Measurements from ENCODE around the gene FGF1. TPM values are rescaled to one million over a fixed set of nuclear protein-coding genes. Genes with fewer than 3 reads are reported as not detected.

FGF1 gene
- polyA plus RNA-seq, 3 donors from 2014 or later, result not detected

DNA sequence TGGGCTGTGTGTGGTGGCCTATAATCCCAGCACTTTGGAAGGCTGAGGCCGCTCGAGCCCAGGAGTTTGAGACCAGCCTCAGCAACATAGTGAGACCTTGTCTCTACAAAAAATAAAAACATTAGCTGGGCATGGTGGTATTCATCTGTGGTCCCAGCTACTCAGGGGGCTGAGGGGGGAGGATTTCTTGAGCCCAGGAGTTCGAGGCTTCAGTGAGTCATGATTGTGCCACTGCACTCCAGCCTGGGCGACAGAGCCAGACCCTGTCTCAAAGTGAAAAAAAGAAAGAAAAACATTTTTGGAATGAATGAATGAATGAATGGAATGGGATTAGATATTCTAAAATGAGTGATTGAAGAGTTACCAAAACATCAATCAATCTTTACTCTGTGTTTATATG, 85.8 kb downstream of the FGF1 start:
- Mint-ChIP-seq H3K36me3 (no peaks in the 10 kb centered on the region), H3K27ac (no peak overlapping the region), H3K27me3 (ENCODE audit: low read depth in 3 of 3) (peaks cover 2 to 18% (median 3%) of the 10 kb centered on the region in 3 donors), H3K4me1 (no peaks in the 10 kb centered on the region), H3K9me3 (no peaks in the 10 kb centered on the region), H3K4me3 (no peak overlapping the region)
- DNase-seq, result no peak

- no peak for DNase-seq
- Mint-ChIP-seq H3K27ac (no peak overlapping the region), H3K9me3 (no peaks in the 10 kb centered on the region), H3K4me3 (no peak overlapping the region), H3K4me1 (no peaks in the 10 kb centered on the region), H3K36me3 (no peaks in the 10 kb centered on the region), H3K27me3 (ENCODE audit: low read depth in 3 of 3) (peaks cover 2 to 10% (median 3%) of the 10 kb centered on the region in 3 donors)
These were observed 87.6 kb downstream of the FGF1 start for GRCh38 chr5:142598338-142598700.

- no peak for DNase-seq
- Mint-ChIP-seq H3K27ac (no peak overlapping the region), H3K36me3 (no peaks in the 10 kb centered on the region), H3K4me3 (no peak overlapping the region), H3K9me3 (no peaks in the 10 kb centered on the region), H3K4me1 (no peaks in the 10 kb centered on the region), H3K27me3 (ENCODE audit: low read depth in 3 of 3) (peaks cover 1 to 9% (median 2%) of the 10 kb centered on the region in 3 donors)
These were observed 88.1 kb downstream of the FGF1 start for GRCh38 chr5:142597546-142598337.

DNA sequence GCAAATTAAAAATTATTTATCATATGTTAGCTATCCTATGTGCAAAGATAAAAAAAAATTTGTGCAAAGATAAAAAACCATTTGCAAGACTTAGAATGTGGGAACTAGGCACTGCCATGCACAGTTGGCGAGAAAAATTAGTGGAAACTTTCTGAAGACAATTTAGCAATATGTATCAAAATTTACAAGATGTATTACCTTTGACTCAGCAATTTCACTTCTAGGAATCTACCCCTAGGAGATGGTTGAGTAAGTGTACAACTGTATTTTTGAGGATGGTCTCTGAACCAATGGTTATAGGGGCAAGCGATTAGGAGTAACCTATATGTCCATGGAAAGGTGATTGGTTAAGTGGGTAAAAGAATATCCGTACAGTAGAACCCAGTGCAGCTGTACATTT, 88.9 kb downstream of the FGF1 start:
- H3K27me3 Mint-ChIP-seq (ENCODE audit: low read depth in 3 of 3), result peaks cover 1 to 12% (median 2%) of the 10 kb centered on the region in 3 donors
- no peaks in the 10 kb centered on the region for H3K4me1 Mint-ChIP-seq
- no peaks in the 10 kb centered on the region for H3K36me3 Mint-ChIP-seq
- H3K27ac Mint-ChIP-seq, result no peak overlapping the region
- no peak overlapping the region for H3K4me3 Mint-ChIP-seq
- H3K9me3 Mint-ChIP-seq, result no peaks in the 10 kb centered on the region
- DNase-seq, result no peak

DNA sequence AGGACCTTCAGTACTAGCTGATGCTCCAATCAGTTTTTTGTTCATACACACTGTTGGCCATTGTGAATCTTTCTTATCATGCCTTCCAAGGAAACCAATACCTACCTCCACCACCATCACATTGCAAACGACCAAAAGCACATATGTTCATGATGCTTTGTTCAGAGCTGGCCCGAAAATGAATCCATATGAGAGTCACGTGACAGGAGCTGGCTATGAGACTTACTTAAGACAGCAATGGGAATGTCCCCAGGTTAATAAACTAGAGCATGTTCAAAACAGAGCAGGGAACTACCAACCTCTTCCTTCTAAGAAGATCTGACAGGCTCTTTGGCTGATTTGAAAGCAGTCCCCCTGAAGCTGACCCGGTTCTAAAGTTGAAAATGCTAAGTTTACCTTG, 93.5 kb downstream of the FGF1 start:
- no peaks in the 10 kb centered on the region for H3K36me3 Mint-ChIP-seq
- peaks cover 0 to 3% (median 2%) of the 10 kb centered on the region in 3 donors for H3K27me3 Mint-ChIP-seq (ENCODE audit: low read depth in 3 of 3)
- H3K4me1 Mint-ChIP-seq, result no peaks in the 10 kb centered on the region
- H3K27ac Mint-ChIP-seq, result no peak overlapping the region
- no peak overlapping the region for H3K4me3 Mint-ChIP-seq
- no peaks in the 10 kb centered on the region for H3K9me3 Mint-ChIP-seq
- no peak for DNase-seq

DNA sequence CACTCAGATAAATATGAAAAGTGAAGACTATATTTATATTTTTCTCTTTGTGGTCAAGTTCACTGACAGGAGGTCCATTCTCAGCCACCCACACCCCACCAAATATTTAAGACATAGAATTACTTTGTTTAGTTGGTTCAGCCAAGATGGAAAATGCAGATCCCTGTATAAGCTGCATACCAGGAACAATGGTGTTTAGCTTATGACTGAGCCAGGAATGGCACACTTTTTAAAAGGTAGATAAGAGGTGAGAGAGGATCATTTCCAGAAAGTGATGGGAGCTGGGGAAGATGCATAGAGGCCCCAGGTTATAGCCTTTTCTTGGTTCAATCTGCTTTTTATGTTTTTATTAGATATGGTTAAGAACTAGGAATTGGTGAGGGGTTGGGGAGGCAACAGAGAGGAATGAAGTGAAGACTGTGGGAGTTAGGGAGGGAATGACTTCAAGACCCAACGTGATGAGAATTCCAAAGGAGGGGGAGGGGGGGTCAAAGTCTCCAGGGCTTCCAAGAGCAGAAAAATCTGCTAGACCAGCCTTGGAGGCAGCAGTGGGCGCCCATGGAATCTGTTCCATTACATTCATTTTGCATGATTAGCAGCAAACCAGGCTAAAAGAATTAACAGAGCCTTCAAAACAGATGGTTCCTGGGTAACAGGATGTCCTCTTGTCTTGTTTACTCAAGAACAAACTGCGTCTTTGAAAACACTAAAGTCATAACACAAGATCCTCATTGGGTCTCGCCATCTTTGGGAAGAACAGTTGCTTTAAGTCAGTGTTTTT, 95.2 kb downstream of the FGF1 start:
- Mint-ChIP-seq H3K4me3 (no peak overlapping the region), H3K9me3 (no peaks in the 10 kb centered on the region), H3K4me1 (no peaks in the 10 kb centered on the region), H3K36me3 (no peaks in the 10 kb centered on the region), H3K27me3 (ENCODE audit: low read depth in 3 of 3) (peaks cover 0 to 5% (median 3%) of the 10 kb centered on the region in 3 donors), H3K27ac (no peak overlapping the region)
- no peak for DNase-seq

- Mint-ChIP-seq H3K27ac (no peak overlapping the region), H3K4me1 (no peaks in the 10 kb centered on the region), H3K9me3 (no peaks in the 10 kb centered on the region), H3K36me3 (no peaks in the 10 kb centered on the region), H3K27me3 (ENCODE audit: low read depth in 3 of 3) (peaks cover 0 to 7% (median 5%) of the 10 kb centered on the region in 3 donors), H3K4me3 (no peak overlapping the region)
- DNase-seq, result no peak
These were observed 96.2 kb downstream of the FGF1 start for GRCh38 chr5:142589720-142590119.

- DNase-seq, result peak in 2 of 3 donors; percentile 12 to 17
These were observed 98.4 kb downstream of the FGF1 start for GRCh38 chr5:142587354-142587965.

DNA sequence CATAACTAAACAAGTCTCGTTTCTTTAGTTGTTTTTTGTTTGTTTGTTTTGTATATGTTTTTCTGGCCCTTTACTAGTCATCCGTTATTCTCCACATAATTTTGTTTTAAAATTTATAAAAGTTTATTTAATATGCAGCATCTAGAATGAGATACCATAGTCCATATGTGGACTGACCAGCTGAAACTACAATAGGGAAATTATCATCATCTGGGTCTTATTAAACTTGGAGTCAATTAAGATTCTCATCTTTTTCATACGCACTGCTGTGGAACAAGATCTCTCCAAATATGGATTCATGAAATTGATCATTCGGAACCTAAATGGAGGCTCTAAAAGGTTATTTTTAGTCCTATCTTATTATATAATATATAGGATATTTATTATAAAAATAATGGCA, 99.3 kb downstream of the FGF1 start:
- H3K27me3 Mint-ChIP-seq (ENCODE audit: low read depth in 3 of 3), result peaks cover 1 to 5% (median 3%) of the 10 kb centered on the region in 3 donors
- H3K9me3 Mint-ChIP-seq, result peaks cover 0 to 2% (median 0%) of the 10 kb centered on the region in 6 donors
- H3K27ac Mint-ChIP-seq, result no peak overlapping the region
- no peaks in the 10 kb centered on the region for H3K36me3 Mint-ChIP-seq
- H3K4me3 Mint-ChIP-seq, result no peak overlapping the region
- peaks cover 0 to 4% of the 10 kb centered on the region in 2 donors for H3K4me1 Mint-ChIP-seq
- no peak for DNase-seq

More at GRCh38 chr5:142587354-142587965, 98.4 kb downstream of the FGF1 start:
- no peak overlapping the region for H3K27ac Mint-ChIP-seq
- no peaks in the 10 kb centered on the region for H3K4me1 Mint-ChIP-seq
- H3K4me3 Mint-ChIP-seq, result no peak overlapping the region
- peaks cover 0 to 7% (median 5%) of the 10 kb centered on the region in 3 donors for H3K27me3 Mint-ChIP-seq (ENCODE audit: low read depth in 3 of 3)
- H3K9me3 Mint-ChIP-seq, result peaks cover 0 to 2% (median 0%) of the 10 kb centered on the region in 6 donors
- no peaks in the 10 kb centered on the region for H3K36me3 Mint-ChIP-seq

- Mint-ChIP-seq H3K4me1 (peaks cover 6 to 15% of the 10 kb centered on the region in 2 donors), H3K27ac (peak overlapping the region in 1 of 6 donors; percentile 55), H3K9me3 (peaks cover 0 to 2% (median 0%) of the 10 kb centered on the region in 6 donors), H3K27me3 (ENCODE audit: low read depth in 3 of 3) (peaks cover 2 to 5% (median 3%) of the 10 kb centered on the region in 3 donors), H3K4me3 (no peak overlapping the region), H3K36me3 (no peaks in the 10 kb centered on the region)
- DNase-seq, result no peak
These were observed 100.4 kb downstream of the FGF1 start for GRCh38 chr5:142585451-142585850.

DNA sequence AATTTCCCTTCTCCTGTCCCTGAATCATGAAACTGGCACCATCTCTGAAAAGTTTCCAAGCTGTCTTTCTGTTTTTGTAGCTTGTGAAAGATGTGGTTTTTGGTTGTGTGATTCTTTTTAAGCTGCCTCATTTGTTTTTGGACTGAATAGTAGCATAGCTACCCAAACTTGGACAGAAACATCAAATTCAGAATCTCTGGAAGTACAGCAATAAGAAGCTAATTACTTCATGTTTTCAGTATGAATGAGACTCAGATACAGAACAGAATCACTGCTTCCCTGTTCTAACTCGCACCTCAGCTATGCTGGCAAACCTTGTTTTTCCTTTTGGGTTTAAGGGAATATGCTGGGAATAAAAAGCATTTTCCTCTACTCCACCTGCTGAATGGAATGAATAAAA, 101.0 kb downstream of the FGF1 start:
- Mint-ChIP-seq H3K36me3 (no peaks in the 10 kb centered on the region), H3K27me3 (ENCODE audit: low read depth in 3 of 3) (peaks cover 2 to 5% (median 3%) of the 10 kb centered on the region in 3 donors), H3K4me1 (peaks cover 10 to 20% of the 10 kb centered on the region in 2 donors), H3K27ac (peak overlapping the region in 1 of 6 donors; percentile 49), H3K4me3 (no peak overlapping the region), H3K9me3 (peaks cover 0 to 2% (median 0%) of the 10 kb centered on the region in 6 donors)
- no peak for DNase-seq

DNA sequence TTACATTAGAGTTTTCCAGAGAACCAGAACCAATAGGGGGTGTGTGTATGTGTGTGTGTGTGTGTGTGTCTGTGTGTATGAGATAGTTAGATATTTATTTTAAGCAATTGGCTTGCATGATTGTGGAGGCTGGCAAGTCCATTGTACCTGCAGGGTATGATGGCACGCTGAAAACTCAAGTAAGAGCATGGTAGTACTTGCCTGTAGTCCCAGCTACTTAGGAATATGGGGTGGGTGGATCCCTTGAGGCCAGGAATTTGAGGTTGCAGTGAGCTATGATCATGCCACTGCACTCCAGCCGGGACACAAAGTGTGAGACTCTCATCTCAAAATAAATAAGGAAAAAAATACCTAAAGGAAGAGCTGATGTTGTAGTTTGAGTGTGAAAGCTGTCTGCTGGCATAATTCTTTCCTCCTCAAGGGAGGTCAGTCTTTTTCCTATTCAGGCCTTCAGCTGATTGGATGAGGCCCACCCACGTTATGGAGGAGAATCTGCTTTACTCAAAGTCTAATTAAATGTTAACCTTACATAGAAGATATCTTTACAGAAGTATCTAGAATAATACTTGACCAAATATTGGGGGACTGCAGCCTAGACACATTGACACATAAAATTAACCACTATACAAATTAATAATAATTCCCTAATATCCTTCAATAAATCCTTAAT, 107.6 kb downstream of the FGF1 start:
- Mint-ChIP-seq H3K4me1 (peaks cover 10 to 28% of the 10 kb centered on the region in 2 donors), H3K4me3 (no peak overlapping the region), H3K27me3 (ENCODE audit: low read depth in 3 of 3) (peaks cover 2 to 4% (median 3%) of the 10 kb centered on the region in 3 donors), H3K27ac (no peak overlapping the region), H3K9me3 (peaks cover 0 to 5% (median 0%) of the 10 kb centered on the region in 6 donors), H3K36me3 (peaks cover 0 to 8% (median 0%) of the 10 kb centered on the region in 3 donors)
- no peak for DNase-seq

DNA sequence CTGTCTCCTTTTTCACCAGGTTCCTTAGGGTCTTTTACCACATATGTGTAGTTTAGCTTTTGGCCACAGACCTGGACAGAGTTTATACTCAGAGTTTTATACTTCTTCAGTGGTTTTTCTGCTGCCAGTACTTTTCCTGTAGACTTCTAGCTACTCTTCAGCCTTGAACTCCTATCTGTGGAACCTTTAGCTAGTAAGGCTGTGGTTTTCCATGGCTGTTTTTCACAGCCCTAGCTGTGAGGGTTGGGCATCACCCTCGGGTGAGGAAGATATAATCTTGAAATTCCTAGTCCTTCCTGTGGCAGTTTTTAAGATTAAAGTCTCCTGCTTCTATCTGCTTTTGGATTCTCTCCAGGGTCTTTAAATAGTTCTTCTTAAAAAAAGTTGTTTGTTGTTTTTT, 109.1 kb downstream of the FGF1 start:
- Mint-ChIP-seq H3K4me1 (peaks cover 10 to 27% of the 10 kb centered on the region in 2 donors), H3K9me3 (peaks cover 0 to 5% (median 0%) of the 10 kb centered on the region in 6 donors), H3K27ac (no peak overlapping the region), H3K36me3 (peaks cover 0 to 8% (median 0%) of the 10 kb centered on the region in 3 donors), H3K27me3 (ENCODE audit: low read depth in 3 of 3) (peaks cover 2 to 5% (median 4%) of the 10 kb centered on the region in 3 donors), H3K4me3 (no peak overlapping the region)
- DNase-seq, result no peak

Measured in immature natural killer cell (primary cell).